Muscle layer of duodenum (tissue), 2 donors: Measurements from ENCODE around the gene STAG3.
A peak's percentile ranks its signal among the peaks of the same experiment; 100 is the strongest.
"Not testable (repeated sequence)": the region's sequence is repeated elsewhere in the genome, so short reads cannot be mapped to it uniquely, and the experiment has no call there.

ENCODE experiments used
- H3K27ac ChIP-seq: one replicate; pipeline ENCODE4 v1.7.0; 2013; ENCODE audit warnings: mild to moderate bottlenecking, low read length
- H3K27me3 ChIP-seq: one replicate; pipeline ENCODE4 v1.7.0; 2013; ENCODE audit warnings: low read depth, mild to moderate bottlenecking, control low read depth, low read length
- H3K36me3 ChIP-seq, 2 donors: one replicate each; pipeline ENCODE4 v1.7.0; 2013; ENCODE audit warnings: low read length in 2 of 2, control low read depth in 1 of 2, mild to moderate bottlenecking in 1 of 2; ENCODE audit not compliant: insufficient read depth in 2 of 2, control insufficient read depth in 1 of 2
- H3K4me1 ChIP-seq, 2 donors: one replicate each; pipeline ENCODE4 v1.7.0; 2013; ENCODE audit warnings: low read length in 2 of 2, mild to moderate bottlenecking in 2 of 2, control low read depth in 1 of 2, moderate library complexity in 1 of 2; ENCODE audit not compliant: insufficient read depth in 2 of 2, control insufficient read depth in 1 of 2
- H3K4me3 ChIP-seq, 2 donors: one replicate each; pipeline ENCODE4 v1.7.0; 2013; ENCODE audit warnings: low read length in 2 of 2, low read depth in 1 of 2, mild to moderate bottlenecking in 1 of 2
- H3K9me3 ChIP-seq, 2 donors: one replicate each; pipeline ENCODE4 v1.7.0; 2013; ENCODE audit warnings: low read length in 2 of 2, control low read depth in 1 of 2, mild to moderate bottlenecking in 1 of 2; ENCODE audit not compliant: control insufficient read depth in 1 of 2
- donor health status: healthy.

STAG3 gene

DNA sequence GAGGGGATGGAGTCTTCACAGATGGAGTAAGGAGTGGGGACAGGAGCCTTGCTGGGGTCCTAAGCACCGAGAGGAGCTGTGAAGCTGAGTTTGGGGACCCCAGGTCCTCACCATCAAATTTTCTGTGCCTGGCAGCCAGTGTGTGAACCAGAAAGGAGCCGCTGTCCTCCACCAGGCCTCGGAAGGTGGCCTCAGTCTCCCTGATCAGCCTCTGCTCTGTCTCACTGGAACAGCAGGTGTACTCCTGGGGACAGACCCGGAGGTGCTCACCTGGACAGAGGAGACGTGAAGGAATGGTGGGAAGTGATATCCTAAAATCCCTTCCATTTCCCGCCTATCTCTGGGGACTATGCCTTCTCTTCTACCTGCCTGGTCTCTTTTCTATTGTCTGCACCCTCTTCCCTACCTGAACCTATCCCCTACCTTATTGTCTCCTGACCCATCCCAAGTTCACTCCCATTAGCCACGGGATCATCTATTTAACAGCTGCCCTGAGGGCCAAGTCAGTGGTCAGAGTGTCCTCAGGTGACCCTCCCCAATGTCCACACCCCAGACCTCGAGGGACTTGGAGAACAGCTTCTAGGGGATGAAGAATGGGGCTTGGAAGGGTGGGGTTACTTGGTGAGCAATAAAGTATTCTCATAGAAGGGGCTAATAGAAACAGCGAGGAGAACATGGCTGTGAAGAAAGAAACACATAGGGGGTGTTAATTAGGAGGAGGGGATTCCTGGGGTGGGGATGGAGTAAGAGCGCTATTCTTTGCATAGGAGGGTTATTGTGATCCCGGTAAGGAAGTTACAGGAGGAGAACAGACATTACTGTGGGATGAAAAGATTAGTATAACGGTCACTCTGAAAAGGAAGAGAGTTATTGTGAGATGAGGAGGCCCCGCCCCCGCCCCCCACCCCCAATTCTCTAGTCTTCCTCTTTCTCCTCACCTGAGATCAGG lies 1.3 kb upstream of the STAG3 start:
- peaks cover 4% of the 10 kb centered on the region for H3K27me3 ChIP-seq
- peaks cover 0 to 16% of the 10 kb centered on the region in 2 donors for H3K4me1 ChIP-seq
- H3K27ac ChIP-seq = no peak overlapping the region
- H3K4me3 ChIP-seq = peak overlapping the region; percentile 57 to 65
- no peaks in the 10 kb centered on the region for H3K36me3 ChIP-seq
- no peaks in the 10 kb centered on the region for H3K9me3 ChIP-seq

DNA sequence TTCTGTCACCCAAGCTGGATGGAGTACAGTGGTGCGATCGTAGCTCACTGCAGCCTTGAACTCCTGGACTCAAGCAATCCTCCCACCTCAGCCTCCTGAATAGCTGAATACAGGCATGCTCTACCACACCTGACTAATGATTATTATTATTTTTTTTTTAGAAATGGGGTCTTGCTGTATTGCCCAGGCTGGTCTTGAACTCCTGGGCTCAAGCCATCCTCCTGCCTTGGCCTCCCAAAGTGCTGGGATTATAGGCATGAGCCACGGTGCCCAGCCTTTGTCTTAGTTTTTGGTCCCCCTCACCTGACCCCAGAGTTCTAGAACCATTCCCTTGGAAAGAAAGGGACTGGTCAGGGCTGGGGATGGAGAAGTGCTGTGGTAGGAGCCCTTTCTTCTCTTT lies 2.4 kb downstream of the STAG3 start:
- H3K4me1 ChIP-seq = peaks cover 0 to 12% of the 10 kb centered on the region in 2 donors
- H3K27me3 ChIP-seq, H3K9me3 ChIP-seq, H3K4me3 ChIP-seq, H3K36me3 ChIP-seq, H3K27ac ChIP-seq: not testable (repeated sequence)

DNA sequence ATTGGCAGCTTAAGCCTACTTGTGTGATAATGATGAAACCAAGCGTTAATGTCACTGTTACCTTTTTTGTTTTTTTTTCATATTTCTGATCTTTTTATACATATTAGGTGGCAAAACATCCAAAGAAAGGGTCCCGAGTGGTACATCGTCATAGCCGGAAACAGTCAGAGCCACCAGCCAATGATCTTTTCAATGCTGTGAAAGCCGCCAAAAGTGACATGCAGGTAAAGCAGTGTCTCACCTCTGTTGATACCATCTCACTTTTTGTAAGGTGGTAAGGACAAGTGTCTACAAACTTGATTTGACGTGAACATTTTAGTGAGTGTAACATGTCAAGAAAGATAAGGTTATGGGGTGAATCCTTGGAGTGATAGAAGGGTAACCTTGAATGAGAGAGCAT lies 4.9 kb downstream of the STAG3 start:
- not testable (repeated sequence) for H3K4me3 ChIP-seq, H3K4me1 ChIP-seq, H3K9me3 ChIP-seq, H3K27me3 ChIP-seq, H3K27ac ChIP-seq, H3K36me3 ChIP-seq

DNA sequence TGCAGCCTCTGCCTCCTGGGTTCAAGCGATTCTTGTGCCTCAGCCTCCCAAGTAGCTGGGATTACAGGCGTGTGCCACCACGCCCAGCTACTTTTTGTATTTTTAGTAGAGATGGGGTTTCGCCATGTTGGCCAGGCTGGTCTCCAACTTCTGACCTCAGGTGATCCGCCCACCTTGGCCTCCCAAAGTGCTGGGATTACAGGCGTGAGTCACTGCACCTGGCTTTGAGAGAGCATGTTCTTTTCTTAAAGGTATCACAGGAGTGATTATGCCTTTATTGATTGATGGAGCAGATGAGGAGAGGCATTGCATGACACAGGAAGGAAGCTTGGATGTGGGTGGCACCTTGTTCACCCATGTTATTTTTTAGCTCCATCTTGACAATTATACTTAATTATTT lies 5.4 kb downstream of the STAG3 start:
- not testable (repeated sequence) for H3K27ac ChIP-seq, H3K36me3 ChIP-seq, H3K4me3 ChIP-seq, H3K27me3 ChIP-seq, H3K9me3 ChIP-seq, H3K4me1 ChIP-seq

DNA sequence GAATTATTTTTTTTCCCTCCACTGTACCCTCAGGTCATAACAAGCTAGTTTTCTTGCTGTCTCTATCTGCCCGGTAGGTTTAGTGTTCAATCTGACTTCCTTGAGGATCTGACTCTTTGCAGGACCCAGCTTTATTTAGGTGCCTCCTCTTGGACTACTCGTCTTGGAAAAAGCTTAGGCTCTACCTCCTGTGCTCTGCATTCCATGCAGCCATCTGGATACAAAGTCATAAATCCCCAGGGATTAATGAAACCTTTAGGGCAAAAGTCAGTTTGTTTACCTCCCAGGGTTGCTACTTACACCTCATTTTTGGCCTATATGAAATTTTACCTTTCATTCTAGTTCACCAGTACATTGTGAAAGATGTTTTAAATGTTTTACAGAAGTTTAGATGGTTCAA lies 8.0 kb downstream of the STAG3 start:
- no peaks in the 10 kb centered on the region for H3K36me3 ChIP-seq
- no peaks in the 10 kb centered on the region for H3K9me3 ChIP-seq
- H3K27me3 ChIP-seq = no peaks in the 10 kb centered on the region
- no peak overlapping the region for H3K27ac ChIP-seq
- no peak overlapping the region for H3K4me3 ChIP-seq
- no peaks in the 10 kb centered on the region for H3K4me1 ChIP-seq

DNA sequence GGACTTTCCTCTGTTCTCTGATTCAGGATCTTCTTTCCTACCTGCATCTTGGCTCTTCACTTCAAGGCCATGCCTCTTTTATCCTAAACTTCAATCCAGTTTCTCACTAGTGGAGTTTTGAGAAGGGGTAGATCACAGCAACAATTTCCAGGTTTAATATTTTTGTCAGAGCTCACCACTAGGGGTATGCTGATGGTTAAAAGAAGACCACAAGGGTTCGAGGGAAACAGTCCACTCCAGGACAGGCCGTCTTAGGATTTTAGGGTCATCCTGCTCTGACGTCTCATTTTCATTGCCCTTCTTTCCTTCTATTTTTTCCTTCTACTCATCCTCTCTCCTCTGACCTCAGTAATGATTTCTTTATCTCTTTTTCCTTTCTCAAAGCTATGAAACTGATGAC lies 11.3 kb downstream of the STAG3 start:
- no peaks in the 10 kb centered on the region for H3K36me3 ChIP-seq
- no peaks in the 10 kb centered on the region for H3K4me1 ChIP-seq
- no peak overlapping the region for H3K27ac ChIP-seq
- H3K4me3 ChIP-seq = no peak overlapping the region
- H3K27me3 ChIP-seq = no peaks in the 10 kb centered on the region
- no peaks in the 10 kb centered on the region for H3K9me3 ChIP-seq

DNA sequence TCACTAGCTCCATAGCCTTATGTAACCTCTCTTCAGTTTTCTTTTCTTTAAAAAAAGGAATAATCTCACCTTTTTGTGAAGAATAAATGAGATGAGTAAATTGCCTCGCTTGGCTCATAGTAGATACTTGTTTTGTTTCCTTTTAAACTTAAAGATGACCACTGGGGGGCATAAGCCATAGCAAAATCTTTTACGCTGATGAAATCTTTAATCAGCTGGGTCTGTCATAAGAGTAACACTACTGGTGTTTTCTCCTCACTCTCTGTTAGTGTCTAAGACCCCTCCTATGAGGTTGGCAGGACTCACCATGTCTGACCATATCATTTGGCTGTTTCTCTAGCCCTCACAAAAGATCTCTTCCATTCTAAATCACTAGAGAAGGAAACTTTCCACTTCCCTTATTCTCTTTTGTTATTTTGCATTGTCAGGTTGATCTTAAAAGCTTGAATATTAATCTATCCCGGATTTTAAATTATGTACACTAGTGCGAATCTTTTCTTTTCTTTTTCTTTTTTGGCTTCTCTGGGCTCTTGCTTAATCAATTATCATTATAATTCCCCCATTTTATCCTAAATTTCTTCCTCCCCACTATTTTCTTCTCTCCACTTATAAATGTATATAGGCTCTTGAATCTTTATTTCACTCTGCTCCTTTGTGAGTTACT lies 12.5 kb downstream of the STAG3 start:
- no peaks in the 10 kb centered on the region for H3K9me3 ChIP-seq
- H3K27me3 ChIP-seq = no peaks in the 10 kb centered on the region
- H3K4me3 ChIP-seq = no peak overlapping the region
- no peak overlapping the region for H3K27ac ChIP-seq
- H3K36me3 ChIP-seq = no peaks in the 10 kb centered on the region
- H3K4me1 ChIP-seq = no peaks in the 10 kb centered on the region

DNA sequence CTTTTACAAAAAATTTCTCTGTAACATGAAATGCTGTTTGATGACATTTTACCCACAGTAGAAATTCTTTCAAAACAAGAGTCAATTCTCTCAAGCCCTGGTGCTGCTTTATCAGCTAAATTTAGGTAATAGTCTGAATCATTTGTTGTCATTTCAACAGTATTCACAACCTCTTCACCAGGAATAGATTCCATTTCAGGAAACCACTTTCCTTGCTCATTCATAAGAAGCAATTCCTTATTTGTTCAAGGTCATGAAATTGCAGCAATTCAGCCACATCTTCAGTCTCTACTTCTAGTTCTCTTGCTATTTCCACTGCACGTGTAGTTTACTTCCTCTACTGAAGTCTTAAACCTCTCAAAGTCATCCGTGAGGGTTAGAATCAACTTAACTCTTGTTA lies 14.1 kb downstream of the STAG3 start:
- no peaks in the 10 kb centered on the region for H3K4me1 ChIP-seq
- H3K9me3 ChIP-seq = no peaks in the 10 kb centered on the region
- H3K36me3 ChIP-seq = no peaks in the 10 kb centered on the region
- no peak overlapping the region for H3K4me3 ChIP-seq
- no peaks in the 10 kb centered on the region for H3K27me3 ChIP-seq
- H3K27ac ChIP-seq = no peak overlapping the region

DNA sequence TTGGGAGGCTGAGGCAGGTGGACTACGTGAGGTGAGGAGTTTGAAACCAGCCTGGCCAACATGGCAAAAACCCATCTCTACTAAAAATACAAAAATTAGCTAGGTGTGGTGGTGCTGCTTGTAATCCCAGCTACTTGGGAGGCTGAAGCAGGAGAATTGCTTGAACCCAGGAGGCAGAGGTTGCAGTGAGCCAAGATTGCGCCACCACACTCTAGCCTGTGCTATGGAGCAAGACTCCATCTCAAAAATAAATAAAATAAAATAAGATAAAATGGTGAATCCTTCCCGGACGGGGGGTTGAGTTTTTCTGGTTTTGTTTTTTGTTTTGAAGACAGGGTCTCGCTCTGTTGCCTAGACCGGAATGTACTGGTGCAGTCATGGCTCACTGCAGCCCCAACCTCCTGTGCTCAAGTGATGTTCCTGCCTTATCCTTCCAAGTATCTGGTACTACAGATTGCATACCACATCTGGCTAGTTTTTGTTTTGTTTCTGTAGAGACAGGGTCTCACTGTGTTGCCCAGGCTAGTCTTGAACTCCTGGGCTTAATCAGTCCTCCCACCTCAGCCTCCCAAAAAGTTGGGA lies 14.7 kb downstream of the STAG3 start:
- not testable (repeated sequence) for H3K27me3 ChIP-seq, H3K27ac ChIP-seq, H3K4me3 ChIP-seq, H3K4me1 ChIP-seq, H3K36me3 ChIP-seq, H3K9me3 ChIP-seq

DNA sequence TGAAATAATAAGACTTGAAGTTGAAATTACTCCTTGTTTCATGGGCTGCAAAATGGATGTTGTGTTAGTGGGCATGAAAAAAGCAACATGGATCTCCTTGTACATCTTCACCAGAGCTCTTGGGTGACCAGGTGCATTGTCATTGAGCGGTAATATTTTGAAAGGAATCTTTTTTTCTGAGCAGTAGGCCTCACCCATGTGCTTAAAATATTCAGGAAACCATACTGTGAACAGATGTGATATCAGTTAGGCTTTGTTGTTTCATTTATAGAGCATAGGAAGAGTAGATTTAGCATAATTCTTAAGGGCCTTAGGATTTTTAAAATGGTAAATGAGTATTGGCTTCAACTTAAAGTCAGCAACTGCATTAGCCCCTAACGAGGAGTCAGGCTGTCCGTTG lies 15.3 kb downstream of the STAG3 start:
- Histone ChIP-seq H3K4me1 (no peaks in the 10 kb centered on the region), H3K4me3 (no peak overlapping the region), H3K27ac (no peak overlapping the region), H3K27me3 (no peaks in the 10 kb centered on the region), H3K36me3 (no peaks in the 10 kb centered on the region), H3K9me3 (no peaks in the 10 kb centered on the region)

DNA sequence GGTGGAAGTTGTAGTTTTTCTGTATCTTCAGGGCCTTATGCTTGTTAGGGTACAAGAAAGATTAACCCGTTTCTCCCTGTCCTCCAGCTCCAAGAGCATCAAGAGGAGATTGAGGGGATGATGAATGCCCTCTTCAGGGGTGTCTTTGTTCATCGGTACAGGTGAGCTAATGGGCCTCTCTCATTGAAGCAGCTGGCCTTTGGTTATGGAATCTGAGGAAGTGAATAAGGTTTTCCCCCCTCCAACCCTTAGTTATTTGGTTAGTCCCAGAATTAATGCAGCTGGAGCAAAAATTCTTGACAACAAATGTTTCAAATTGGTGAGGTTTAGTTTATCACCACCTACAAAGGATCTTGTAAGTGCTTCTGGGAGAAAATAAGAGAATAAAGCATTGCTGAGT lies 17.5 kb downstream of the STAG3 start:
- no peaks in the 10 kb centered on the region for H3K9me3 ChIP-seq
- H3K4me3 ChIP-seq = no peak overlapping the region
- no peak overlapping the region for H3K27ac ChIP-seq
- no peaks in the 10 kb centered on the region for H3K27me3 ChIP-seq
- no peaks in the 10 kb centered on the region for H3K36me3 ChIP-seq
- H3K4me1 ChIP-seq = no peaks in the 10 kb centered on the region
